ENCODE results near the gene ATAD2B. TPM values are rescaled to one million over a fixed set of nuclear protein-coding genes. Genes with fewer than 3 reads are reported as not detected.

ATAD2B gene
- total RNA-seq, 4 donors from 2014 or later, result 39.0 to 56.9 (median 45.2) TPM

- DNase-seq (ENCODE audit: low spot score in 2 of 2), result peak in 1 of 2 donors; percentile 30
- peak overlapping the region; percentile 67 to 74 (median 70) for H3K4me3 ChIP-seq
Observed at GRCh38 chr2:23940718-23941620, 14.0 kb upstream of the ATAD2B start.

GRCh38 chr2:23939987-23940717 lies 13.2 kb upstream of the ATAD2B start, which contains the start of gene UBXN2A:
TSS of gene UBXN2A (plus strand) at chr2:23940463. CDS start at chr2:23958315, 17,852 bp downstream.
- H3K27me3 ChIP-seq, result no peaks in the 10 kb centered on the region
- WGBS, 2 donors, result 0 to 3% methylated on average over 10 to 13 of the region's 77 CpGs
- DNase-seq (ENCODE audit: low spot score in 2 of 2), result peak; percentile 52 to 58
- peak within 1 kb of the TSS; percentile 67 to 74 (median 70) for H3K4me3 ChIP-seq
- TF ChIP-seq EP300 (IDR thresholded peaks at IDR 0.05) (peak in 1 of 2 donors; percentile 64), CTCF (IDR thresholded peaks at IDR 0.05) (peak in 1 of 5 experiments; percentile 23), POLR2A (IDR thresholded peaks at IDR 0.05) (peak; percentile 65 to 84)
- H3K4me1 ChIP-seq, result peaks cover 0 to 50% (median 20%) of the 10 kb centered on the region in 4 donors
- no peaks in the 10 kb centered on the region for H3K9me3 ChIP-seq
- H3K27ac ChIP-seq, result peak within 1 kb of the TSS; percentile 88 to 97 (median 96)
- no peaks in the 10 kb centered on the region for H3K36me3 ChIP-seq

More at GRCh38 chr2:23940718-23941620, 14.0 kb upstream of the ATAD2B start:
- H3K4me1 ChIP-seq, result peaks cover 0 to 57% (median 23%) of the 10 kb centered on the region in 4 donors
- TF ChIP-seq CTCF (IDR thresholded peaks at IDR 0.05) (no peak), EP300 (IDR thresholded peaks at IDR 0.05) (no peak), POLR2A (IDR thresholded peaks at IDR 0.05) (no peak)
- 1% methylated on average over 27 of the region's 46 CpGs for WGBS, 2 donors
- H3K27me3 ChIP-seq, result no peaks in the 10 kb centered on the region
- H3K27ac ChIP-seq, result peak overlapping the region; percentile 88 to 97 (median 96)
- no peaks in the 10 kb centered on the region for H3K36me3 ChIP-seq
- no peaks in the 10 kb centered on the region for H3K9me3 ChIP-seq

GRCh38 chr2:23934259-23934658 lies 7.3 kb upstream of the ATAD2B start:
- H3K27me3 ChIP-seq, result no peaks in the 10 kb centered on the region
- H3K27ac ChIP-seq, result no peak overlapping the region
- no peak for DNase-seq (ENCODE audit: low spot score in 2 of 2)
- WGBS, 2 donors, result 63 to 81% methylated on average over 1 of the region's 1 CpG
- no peaks in the 10 kb centered on the region for H3K9me3 ChIP-seq
- H3K4me1 ChIP-seq, result peaks cover 0 to 9% (median 3%) of the 10 kb centered on the region in 4 donors
- H3K4me3 ChIP-seq, result no peak overlapping the region
- peaks cover 0 to 15% (median 0%) of the 10 kb centered on the region in 3 donors for H3K36me3 ChIP-seq
- TF ChIP-seq EP300 (IDR thresholded peaks at IDR 0.05), result no peak
- no peak for TF ChIP-seq CTCF (IDR thresholded peaks at IDR 0.05)
- no peak for TF ChIP-seq POLR2A (IDR thresholded peaks at IDR 0.05)

GRCh38 chr2:23926290-23926749 lies 603 bp downstream of the ATAD2B start:
- H3K9me3 ChIP-seq, result no peaks in the 10 kb centered on the region
- 0 to 1% methylated on average over 28 to 39 of the region's 39 CpGs for WGBS, 2 donors

More at GRCh38 chr2:23926290-23926749, 603 bp downstream of the ATAD2B start:
- H3K4me3 ChIP-seq, result peak overlapping the region; percentile 83 to 99 (median 90)
- H3K27ac ChIP-seq, result peak overlapping the region; percentile 96 to 100 (median 98)
- H3K36me3 ChIP-seq, result peaks cover 0 to 10% (median 0%) of the 10 kb centered on the region in 3 donors
- H3K27me3 ChIP-seq, result no peaks in the 10 kb centered on the region
- TF ChIP-seq POLR2A (IDR thresholded peaks at IDR 0.05) (no peak), EP300 (IDR thresholded peaks at IDR 0.05) (no peak), CTCF (IDR thresholded peaks at IDR 0.05) (no peak)
- peak in 1 of 2 donors; percentile 14 for DNase-seq (ENCODE audit: low spot score in 2 of 2)
- peaks cover 0 to 51% (median 18%) of the 10 kb centered on the region in 4 donors for H3K4me1 ChIP-seq
